HG03045 (cell line): ENCODE measurements around the gene CBX2.

ENCODE experiments used
- ATAC-seq: cut with Tn5 transposase; IDR thresholded peaks from one replicate; pipeline ENCODE4 v1.9.1; 2021; ENCODE audit warnings: mild to moderate bottlenecking, moderate library complexity; ENCODE audit not compliant: unreplicated experiment

The CBX2 gene

DNA sequence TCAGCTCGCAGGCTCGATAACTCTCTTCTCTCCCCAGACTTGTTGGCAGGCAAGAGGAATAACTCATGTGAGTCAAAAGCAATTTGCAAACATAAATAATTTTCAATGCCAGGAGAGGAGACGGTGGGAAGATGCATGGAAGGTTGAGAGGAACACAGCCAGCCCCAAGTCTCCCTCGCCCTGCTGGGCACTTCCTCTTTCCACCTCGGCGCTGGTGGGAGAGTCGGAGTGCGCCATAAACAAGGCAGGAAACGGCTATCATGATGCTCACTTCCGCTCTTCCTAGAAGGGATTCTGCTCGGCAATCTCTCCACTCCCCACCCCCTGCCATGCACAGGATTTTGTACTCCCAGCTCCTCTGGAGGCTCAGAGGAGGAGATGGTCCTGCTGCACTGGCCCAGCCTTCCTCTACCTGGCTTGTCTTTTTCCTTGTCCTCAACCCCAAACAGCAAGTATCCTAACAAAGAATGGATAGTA lies 48.3 kb downstream of the CBX2 start:
- ATAC-seq = no peak

DNA sequence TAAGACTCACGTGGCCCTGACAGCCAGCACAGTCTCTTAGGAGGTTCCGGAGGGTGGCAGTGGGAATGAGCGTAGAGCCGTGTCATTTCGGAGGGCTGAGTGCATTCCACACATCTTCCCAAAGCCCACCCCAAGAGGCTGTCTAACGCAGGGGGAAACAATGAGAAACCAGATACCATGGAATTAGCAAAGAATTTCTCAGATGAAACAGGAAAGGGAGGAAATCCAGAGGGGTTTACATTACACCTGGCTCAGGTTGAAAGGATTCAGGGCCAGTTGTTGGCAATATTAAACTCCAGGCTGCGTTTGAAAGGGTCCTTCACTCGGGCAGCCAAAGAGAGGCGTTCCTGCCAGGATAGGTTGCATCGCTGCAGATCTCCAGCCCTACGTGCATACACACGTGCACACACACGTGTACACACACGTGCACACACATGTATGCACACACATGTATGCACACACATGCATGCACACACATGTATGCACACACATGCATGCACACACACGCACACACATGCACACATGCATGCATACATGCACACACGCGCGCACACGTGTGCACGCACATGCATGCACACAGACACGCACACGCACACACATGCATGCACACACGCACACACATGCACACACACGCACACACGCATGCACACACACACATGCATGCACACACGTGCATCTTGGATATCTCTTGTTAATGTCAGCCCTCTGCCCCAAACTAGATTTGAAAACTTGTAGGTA lies 49.1 kb downstream of the CBX2 start:
- ATAC-seq = no peak

DNA sequence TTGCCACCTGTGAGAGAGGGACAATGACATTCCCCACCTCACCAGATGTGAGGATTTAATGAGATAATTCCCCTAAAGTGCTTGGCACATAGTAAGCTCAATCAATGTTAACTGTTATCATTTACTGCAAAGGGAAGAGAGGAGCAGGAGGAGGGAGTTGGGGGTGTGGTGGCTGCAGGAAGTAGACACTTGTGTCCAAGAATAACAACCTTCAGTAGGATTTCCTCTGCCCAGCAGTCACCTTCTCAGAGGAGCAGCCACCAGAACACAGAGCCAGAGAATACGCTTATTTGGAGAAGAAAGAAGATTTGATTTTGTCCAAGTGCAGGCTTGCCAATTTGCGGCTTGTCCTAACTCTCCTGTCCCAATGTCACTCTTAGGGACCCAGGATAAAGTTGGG lies 51.1 kb downstream of the CBX2 start:
- no peak for ATAC-seq

DNA sequence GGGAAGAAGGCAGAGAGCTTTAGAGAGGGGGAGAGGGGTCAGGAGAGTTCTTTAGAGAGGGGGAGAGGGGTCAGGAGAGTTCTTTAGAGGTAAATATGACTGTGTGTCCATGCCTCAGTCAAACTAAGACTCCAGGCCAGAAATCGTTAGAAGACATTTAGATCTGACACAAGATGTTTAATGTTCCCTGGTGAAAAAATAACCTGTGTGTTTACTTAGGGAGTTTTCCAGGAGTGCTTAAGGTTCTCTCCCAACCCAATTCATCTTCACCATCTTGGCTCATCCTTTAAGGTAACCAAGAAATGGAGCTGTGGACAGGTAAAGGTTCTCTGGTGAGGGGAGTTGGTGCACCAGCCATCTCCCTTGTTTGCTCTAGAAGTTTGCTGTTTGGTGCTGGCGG lies 51.5 kb downstream of the CBX2 start:
- no peak for ATAC-seq

- no peak for ATAC-seq
These were observed 52.4 kb downstream of the CBX2 start for GRCh38 chr17:79830303-79830702.

DNA sequence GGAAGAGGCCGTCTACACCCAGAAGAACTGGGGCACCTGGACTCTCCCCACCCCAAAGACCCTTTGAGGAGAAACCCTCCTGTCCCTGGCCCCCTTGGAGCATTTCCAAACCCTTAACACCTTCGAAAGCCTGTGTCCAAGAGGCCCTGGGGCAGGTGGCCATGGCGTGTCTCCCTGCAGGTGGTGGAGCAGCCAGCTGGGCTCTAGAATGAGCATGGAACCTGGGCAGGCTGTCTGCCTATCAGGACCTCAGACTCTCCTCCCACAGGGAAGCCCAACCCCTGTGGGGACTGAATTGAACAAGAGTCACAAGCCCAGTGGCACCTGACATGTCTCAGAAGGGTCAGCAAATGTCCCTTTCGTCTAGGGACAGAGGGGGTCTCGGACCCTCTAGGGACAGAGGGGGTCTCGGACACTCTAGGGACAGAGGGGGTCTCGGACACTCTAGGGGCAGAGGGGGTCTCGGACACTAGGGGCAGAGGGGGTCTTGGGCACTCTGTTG lies 52.9 kb downstream of the CBX2 start:
- ATAC-seq = no peak

GRCh38 chr17:79831265-79832217 lies 53.6 kb downstream of the CBX2 start:
- ATAC-seq = no peak

DNA sequence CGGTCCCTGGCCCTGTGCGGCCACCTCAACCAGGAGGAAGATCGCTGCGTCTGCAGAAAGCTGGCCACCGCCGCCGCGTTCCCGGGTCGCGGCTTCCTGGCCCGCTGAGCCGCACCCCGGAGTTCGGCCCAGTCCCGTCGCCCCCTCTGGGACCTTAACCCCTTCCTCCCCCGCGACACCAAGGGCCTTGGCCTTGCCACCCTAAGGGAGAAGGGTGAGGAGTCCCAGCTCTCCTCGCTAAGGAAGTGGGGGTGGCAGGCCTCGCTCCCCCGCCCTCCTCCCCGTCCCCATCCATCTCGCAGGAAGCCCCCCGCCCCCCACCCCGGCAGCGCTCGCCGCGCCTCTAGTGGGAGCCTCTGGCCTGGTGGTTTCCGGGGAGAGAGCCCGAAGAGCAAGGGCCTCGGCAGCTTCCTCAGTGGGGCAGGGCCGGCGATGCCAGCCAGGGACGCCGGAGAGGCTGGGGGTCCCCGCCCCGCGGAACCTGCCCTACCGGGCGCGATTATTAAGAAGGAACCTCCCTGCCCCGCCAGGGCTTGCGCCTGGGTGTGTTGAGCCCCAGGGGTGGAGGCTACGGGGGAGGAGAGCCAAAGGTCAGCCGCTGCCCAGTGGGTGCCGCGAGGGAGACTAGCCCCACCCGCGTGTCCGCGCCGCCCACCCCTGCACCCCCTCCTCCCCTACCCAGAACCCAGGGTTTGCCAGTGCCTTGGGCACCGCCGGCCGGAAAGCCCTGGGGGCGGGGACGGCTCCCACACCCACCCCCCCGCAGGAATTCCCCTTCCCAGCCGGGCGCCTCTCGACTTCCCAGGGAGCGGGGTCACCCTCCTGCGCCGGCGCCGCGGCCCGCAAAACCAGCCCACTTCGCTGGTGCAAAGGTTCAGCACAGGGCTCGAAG lies 54.5 kb downstream of the CBX2 start:
- ATAC-seq = no peak

DNA sequence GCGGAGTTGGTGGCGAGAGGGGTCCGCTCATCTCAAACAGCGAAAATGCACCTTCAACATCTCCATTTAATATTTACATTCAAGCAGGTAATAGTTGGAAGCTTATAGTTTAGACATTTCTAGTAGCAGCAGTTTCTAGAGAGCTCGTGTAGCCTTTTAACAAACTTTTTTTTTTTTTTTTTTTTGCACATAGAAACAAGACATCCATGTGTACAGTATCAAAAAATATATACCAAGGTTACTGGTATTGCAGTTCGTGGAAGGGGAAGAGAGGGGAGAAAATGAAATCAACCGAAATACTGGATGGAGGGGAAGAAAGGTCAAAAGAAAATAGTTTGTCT lies 55.1 kb downstream of the CBX2 start:
- ATAC-seq = no peak

GRCh38 chr17:79833744-79834564 lies 56.0 kb downstream of the CBX2 start:
- no peak for ATAC-seq

- ATAC-seq = no peak
These were observed 56.9 kb downstream of the CBX2 start for GRCh38 chr17:79834565-79835469.

GRCh38 chr17:79835470-79835899 lies 57.5 kb downstream of the CBX2 start:
- no peak for ATAC-seq

DNA sequence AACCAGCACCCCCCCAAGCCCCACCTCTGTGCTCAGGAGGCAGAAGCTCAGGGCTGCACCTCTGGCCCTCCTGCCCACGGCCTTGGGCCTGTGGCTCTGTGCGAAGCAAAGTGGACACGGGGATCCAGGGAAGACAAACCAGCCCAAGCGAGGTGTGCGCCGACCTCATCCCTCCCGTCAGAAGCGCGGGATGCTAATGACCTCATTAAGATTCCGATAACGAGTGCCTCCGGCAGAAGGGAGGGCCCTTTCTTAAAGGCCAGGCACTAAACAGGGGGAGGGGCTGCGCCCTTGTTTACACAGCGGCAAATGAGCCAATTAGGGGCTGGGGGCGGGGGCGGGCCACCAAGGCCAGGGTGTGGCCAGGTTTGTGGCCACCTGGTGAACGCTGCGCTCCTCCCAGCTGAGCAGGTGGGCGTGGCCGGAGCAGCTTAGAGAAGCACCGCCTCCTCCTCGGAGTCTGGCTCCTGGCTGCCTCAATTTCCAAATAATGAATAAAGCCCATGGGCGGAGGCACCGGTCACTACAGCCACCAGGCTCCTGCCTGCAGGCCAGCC lies 58.1 kb downstream of the CBX2 start:
- no peak for ATAC-seq

DNA sequence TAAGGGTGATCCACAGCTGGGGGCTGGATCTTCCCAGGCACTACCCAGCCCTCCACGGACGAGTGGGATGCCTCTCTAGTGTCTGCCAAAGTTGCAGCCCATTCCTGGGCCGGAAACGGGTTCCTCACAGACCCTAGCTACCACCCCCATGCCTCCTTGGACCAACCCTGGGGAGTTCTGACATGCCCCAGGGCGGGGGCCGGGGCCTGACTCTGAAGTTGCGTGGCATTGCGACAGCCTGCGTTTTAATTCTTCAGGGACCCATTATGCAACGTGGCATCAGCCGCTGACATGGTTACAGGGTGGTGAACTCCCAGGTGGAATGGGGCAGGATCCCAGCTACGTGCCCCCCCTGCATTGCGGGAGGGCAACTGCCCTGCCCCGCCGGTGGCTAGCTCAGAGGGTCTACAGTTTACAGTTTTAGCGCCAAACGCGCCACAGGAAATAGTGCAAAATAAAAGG lies 58.6 kb downstream of the CBX2 start:
- ATAC-seq = no peak

DNA sequence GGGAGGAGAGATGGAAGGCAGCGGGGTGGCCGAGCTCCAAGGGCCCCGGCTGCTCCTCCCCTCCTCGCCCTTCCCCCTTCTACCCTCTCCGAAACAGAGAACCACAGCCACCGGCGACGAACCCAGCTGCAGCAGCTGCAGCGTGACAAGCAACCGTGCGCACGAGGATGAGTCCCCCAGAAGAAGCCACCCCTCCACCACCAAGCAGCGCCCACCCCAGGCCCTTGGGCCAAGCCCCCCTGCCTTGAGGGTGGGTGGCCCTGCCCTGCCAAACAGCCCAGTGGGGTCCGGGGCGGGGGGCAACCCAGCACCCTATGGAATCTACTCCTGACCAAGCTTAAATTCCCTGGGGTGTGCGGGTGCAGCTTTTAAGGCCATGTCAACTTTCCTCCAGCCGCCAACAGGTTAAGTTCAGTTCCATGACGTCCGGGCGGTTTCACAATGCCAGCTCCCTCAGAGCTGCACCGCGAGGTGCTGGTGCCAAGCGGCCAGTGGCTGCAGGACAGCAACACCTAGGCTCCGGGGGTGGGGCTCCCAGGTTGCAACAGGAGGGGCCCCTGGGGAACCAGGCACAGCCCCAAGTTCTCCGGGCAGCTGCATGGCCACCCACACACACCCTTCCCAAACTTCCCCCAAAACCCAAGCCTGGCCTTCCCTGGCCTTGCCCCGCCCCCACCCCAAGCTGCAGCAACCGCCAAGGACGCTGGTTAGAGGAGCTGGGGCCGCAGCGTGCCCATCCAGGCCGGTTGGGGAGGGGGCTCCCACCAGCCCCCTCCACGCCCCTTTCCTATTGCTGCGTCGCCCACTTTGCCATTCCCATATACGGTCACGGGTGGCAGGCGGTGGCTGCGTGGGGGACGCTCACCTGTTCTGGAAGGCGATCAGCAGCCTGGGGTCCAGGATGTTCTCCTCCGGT lies 59.3 kb downstream of the CBX2 start:
- no peak for ATAC-seq
